SU-DHL-6 (cell line): ENCODE results near the gene ZNF814.
"Not testable (repeated sequence)": the region's sequence is repeated elsewhere in the genome, so short reads cannot be mapped to it uniquely, and the experiment has no call there.

Experiments
- H2AFZ ChIP-seq: fragments of 200-600 bp; sonication (generic); 2 replicates; pipeline ENCODE4 v1.6.1; 2014; ENCODE audit warnings: low read depth, mild to moderate bottlenecking, moderate library complexity, mixed read lengths, antibody characterized with exemption, low read length; ENCODE audit not compliant: severe bottlenecking
- H3F3A ChIP-seq: fragments of 200-600 bp; shearing (Covaris generic); 2 replicates; pipeline ENCODE4 v1.6.0; 2016; ENCODE audit warnings: antibody characterized with exemption, mild to moderate bottlenecking; ENCODE audit not compliant: insufficient read depth
- H3K27ac ChIP-seq: fragments of 200-600 bp; sonication (generic); 2 replicates; pipeline ENCODE4 v1.5.1; 2016; ENCODE audit warnings: low read depth, mild to moderate bottlenecking, low read length, moderate library complexity, mixed read lengths
- H3K27me3 ChIP-seq: fragments of 200-600 bp; sonication (generic), shearing (Covaris generic); 2 replicates; pipeline ENCODE4 v1.6.0; 2014; ENCODE audit warnings: mild to moderate bottlenecking, low read length
- H3K36me3 ChIP-seq: fragments of 200-600 bp; sonication (generic); 2 replicates; pipeline ENCODE4 v1.6.1; 2014; ENCODE audit warnings: mild to moderate bottlenecking, low read length, mixed read lengths
- H3K4me2 ChIP-seq: fragments of 300-600, 200-600 bp; shearing (Covaris generic), sonication (generic); 2 replicates; pipeline ENCODE4 v1.6.0; 2014; ENCODE audit warnings: low read length, low read depth, mild to moderate bottlenecking; ENCODE audit not compliant: poor library complexity, severe bottlenecking
- H3K4me3 ChIP-seq: fragments of 200-600 bp; sonication (generic); 2 replicates; pipeline ENCODE4 v1.5.1; 2014; ENCODE audit warnings: antibody characterized with exemption, low read length, mild to moderate bottlenecking, mixed read lengths; ENCODE audit not compliant: insufficient read depth, poor library complexity, severe bottlenecking
- H3K79me2 ChIP-seq: fragments of 200-600 bp; sonication (generic); 2 replicates; pipeline ENCODE4 v1.6.1; 2014; ENCODE audit warnings: mild to moderate bottlenecking, low read length, moderate library complexity; ENCODE audit not compliant: insufficient read depth
- H3K9ac ChIP-seq: fragments of 200-600 bp; sonication (generic); 2 replicates; pipeline ENCODE4 v1.7.0; 2014; ENCODE audit warnings: mild to moderate bottlenecking, low read length
- H3K9me2 ChIP-seq: fragments of 200-600 bp; sonication (generic); replicated peaks from 2 replicates; pipeline ENCODE4 v1.6.1; 2014; ENCODE audit warnings: low read length; ENCODE audit not compliant: insufficient read depth
- H3K9me3 ChIP-seq: fragments of 200-600 bp; sonication (generic); 2 replicates; pipeline ENCODE4 v1.6.1; 2014; ENCODE audit warnings: low read length, mixed read lengths; ENCODE audit not compliant: insufficient read depth
- H4K20me1 ChIP-seq: fragments of 200-600 bp; sonication (generic); 2 replicates; pipeline ENCODE4 v1.6.1; 2014; ENCODE audit warnings: low read depth, mild to moderate bottlenecking, antibody characterized with exemption, low read length, moderate library complexity, mixed read lengths
- CTCF ChIP-seq: fragments of 200-600 bp; sonication (generic); IDR thresholded peaks from one replicate; pipeline ENCODE4 v1.5.1; 2017; ENCODE audit warnings: antibody characterized with exemption, mild to moderate bottlenecking, low read length, moderate library complexity; ENCODE audit not compliant: insufficient read depth, poor library complexity, severe bottlenecking
- EZH2phosphoT487 ChIP-seq: fragments of 200-600 bp; sonication (generic), shearing (Covaris generic); conservative IDR thresholded peaks from 2 replicates; pipeline ENCODE4 v1.6.1; 2018; ENCODE audit warnings: mild to moderate bottlenecking, antibody characterized with exemption, low read length, moderate library complexity, mixed read lengths

The ZNF814 gene

GRCh38 chr19:57813919-57814504 lies 74.8 kb downstream of the ZNF814 start:
- H3K9me2 ChIP-seq, result no peaks in the 10 kb centered on the region
- H2AFZ ChIP-seq, result peak overlapping the region; percentile 76
- no peaks in the 10 kb centered on the region for H3K9me3 ChIP-seq
- peak overlapping the region; percentile 92 for H3K9ac ChIP-seq
- H3K27ac ChIP-seq, result 0 out of 2 replicates have a peak overlapping the region, but pooled peaks have one; percentile 1
- H3K27me3 ChIP-seq, result no peaks in the 10 kb centered on the region
- peak overlapping the region; percentile 84 for H3K4me3 ChIP-seq
- no peaks in the 10 kb centered on the region for H3K36me3 ChIP-seq
- peak overlapping the region; percentile 95 for H3K4me2 ChIP-seq
- no peak for TF ChIP-seq EZH2phosphoT487
- no peak for TF ChIP-seq CTCF
- no peaks in the 10 kb centered on the region for H4K20me1 ChIP-seq
- H3F3A ChIP-seq, result 0 out of 2 replicates have a peak, but pooled peaks cover 4% of the 10 kb centered on the region
- peaks cover 28% of the 10 kb centered on the region for H3K79me2 ChIP-seq

GRCh38 chr19:57812975-57813820 lies 75.6 kb downstream of the ZNF814 start:
- H3K4me2 ChIP-seq, result peak overlapping the region; percentile 95
- not testable (repeated sequence) for H3K4me3 ChIP-seq, H3F3A ChIP-seq, H3K27ac ChIP-seq, H3K27me3 ChIP-seq, H3K36me3 ChIP-seq, H3K9me3 ChIP-seq, H3K9me2 ChIP-seq, H2AFZ ChIP-seq, H4K20me1 ChIP-seq, H3K9ac ChIP-seq
- peaks cover 28% of the 10 kb centered on the region for H3K79me2 ChIP-seq

GRCh38 chr19:57812226-57812625 lies 76.6 kb downstream of the ZNF814 start:
- no peaks in the 10 kb centered on the region for H4K20me1 ChIP-seq
- H3K4me3 ChIP-seq, result no peak overlapping the region
- H3K79me2 ChIP-seq, result peaks cover 28% of the 10 kb centered on the region
- no peaks in the 10 kb centered on the region for H3K36me3 ChIP-seq
- 0 out of 2 replicates have a peak overlapping the region, but pooled peaks have one; percentile 35 for H3K27ac ChIP-seq
- no peaks in the 10 kb centered on the region for H3K9me2 ChIP-seq
- no peaks in the 10 kb centered on the region for H3K9me3 ChIP-seq
- TF ChIP-seq EZH2phosphoT487 (no peak), CTCF (no peak)
- H3K9ac ChIP-seq, result no peak overlapping the region
- H3K27me3 ChIP-seq, result no peaks in the 10 kb centered on the region
- peak overlapping the region; percentile 28 for H3K4me2 ChIP-seq
- no peak overlapping the region for H2AFZ ChIP-seq
- 0 out of 2 replicates have a peak, but pooled peaks cover 4% of the 10 kb centered on the region for H3F3A ChIP-seq

GRCh38 chr19:57810410-57811295 lies 78.2 kb downstream of the ZNF814 start:
- not testable (repeated sequence) for H3K27ac ChIP-seq, H2AFZ ChIP-seq, H3F3A ChIP-seq, H3K27me3 ChIP-seq, H3K9ac ChIP-seq, H3K4me2 ChIP-seq, H3K4me3 ChIP-seq, H3K9me3 ChIP-seq, H3K36me3 ChIP-seq, H3K9me2 ChIP-seq, H4K20me1 ChIP-seq
- H3K79me2 ChIP-seq, result peaks cover 33% of the 10 kb centered on the region
